Mesenteric fat pad (tissue), 1 donor: Measurements from ENCODE around the gene RCBTB1. TPM values are rescaled to one million over a fixed set of nuclear protein-coding genes. Genes with fewer than 3 reads are reported as not detected.

ENCODE experiments used
- DNase-seq: peaks from one replicate; pipeline ENCODE4 v3.0.0-alpha.2; 2020; ENCODE audit warnings: low spot score
- total RNA-seq: library from RNA; stranded (reverse); fragmentation: NEBNext Ultra II Directional; extraction: Animal tissue kit (Norgen Biotek cat#: 25700); gene quantifications from one replicate; pipeline ENCODE4 v1.2.1, GENCODE V29; 2021
- donor health status: DM: yes; HTN: yes; CAD: no.

The RCBTB1 gene
- total RNA-seq, 1 donor from 2014 or later = 15.6 TPM

DNA sequence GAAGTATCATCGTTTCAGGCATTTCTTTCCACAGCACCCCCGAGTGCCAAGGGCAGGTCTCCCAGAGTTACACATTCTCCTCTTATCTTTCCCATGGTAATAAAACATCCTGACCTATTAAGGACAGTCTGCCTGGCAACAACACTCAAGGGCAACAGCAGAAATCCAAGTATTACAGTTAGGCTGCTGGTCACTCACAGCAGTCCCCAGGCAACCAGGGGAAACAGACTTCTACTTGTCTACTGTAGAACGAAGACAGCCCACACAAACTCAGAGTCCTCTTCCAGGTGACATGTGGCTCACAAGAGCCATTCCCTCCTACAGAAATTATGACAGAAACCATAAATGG, 24.3 kb downstream of the RCBTB1 start:
- no peak for DNase-seq

- DNase-seq = no peak
These were observed 24.9 kb downstream of the RCBTB1 start for GRCh38 chr13:49560270-49561061.

GRCh38 chr13:49559006-49559405, 26.4 kb downstream of the RCBTB1 start:
- DNase-seq = no peak

DNA sequence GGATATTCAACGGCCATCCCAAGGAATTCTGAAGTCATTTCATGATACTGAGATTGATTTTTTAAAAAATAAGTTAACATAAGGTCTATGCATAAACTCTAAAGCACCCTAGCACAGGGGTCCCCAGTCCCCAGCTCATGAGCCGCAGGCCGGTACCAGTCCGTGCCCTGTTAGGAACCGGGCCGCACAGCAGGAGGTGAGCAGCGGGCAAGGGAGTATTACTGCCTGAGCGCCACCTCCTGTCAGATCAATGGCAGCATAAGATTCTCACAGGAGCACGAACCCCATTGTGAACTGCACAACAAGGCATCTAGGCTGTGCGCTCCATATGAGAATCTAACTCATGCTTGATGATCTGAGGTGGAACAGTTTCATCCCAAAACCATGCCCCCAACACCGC, 31.0 kb downstream of the RCBTB1 start:
- DNase-seq = no peak

DNA sequence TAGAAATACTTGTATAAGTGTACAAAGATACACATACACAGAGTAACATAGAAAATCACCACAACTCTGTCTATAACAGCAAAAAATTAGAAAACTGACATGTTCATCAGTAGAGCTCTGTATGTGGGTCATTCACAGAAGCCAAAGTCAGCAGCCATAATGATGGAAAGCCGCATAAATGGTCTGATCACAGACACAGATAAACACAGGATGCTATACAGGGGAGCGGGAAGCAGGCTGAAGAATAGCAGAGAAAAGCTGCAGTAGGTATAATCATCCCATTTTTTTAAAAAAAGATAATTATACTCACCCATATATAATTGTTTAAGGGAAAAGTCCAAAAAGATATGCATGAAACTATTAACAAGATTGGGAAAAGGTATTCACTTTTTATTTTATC, 31.5 kb downstream of the RCBTB1 start:
- DNase-seq = no peak

- no peak for DNase-seq
These were observed 34.3 kb downstream of the RCBTB1 start for GRCh38 chr13:49550942-49551644.

DNA sequence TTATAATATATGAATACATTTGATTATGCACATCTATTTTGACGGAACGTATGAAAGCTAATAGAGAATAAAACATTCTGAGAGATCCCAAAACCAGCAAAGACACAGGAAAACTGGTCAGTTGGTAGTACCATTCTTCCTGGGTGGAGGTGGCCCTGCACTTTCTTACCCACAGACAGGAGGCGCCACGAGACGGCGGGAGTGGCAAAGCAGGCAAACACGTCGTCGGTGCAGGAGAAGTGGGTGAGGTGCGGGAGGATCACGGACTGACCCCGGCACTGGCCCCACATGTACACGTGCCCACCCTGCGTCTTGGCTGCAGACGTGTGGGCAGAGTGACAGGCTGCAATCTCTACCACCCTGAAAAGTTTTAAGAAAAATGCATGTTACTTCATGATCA, 36.1 kb downstream of the RCBTB1 start:
- no peak for DNase-seq

GRCh38 chr13:49546561-49546960, 38.8 kb downstream of the RCBTB1 start:
- no peak for DNase-seq

DNA sequence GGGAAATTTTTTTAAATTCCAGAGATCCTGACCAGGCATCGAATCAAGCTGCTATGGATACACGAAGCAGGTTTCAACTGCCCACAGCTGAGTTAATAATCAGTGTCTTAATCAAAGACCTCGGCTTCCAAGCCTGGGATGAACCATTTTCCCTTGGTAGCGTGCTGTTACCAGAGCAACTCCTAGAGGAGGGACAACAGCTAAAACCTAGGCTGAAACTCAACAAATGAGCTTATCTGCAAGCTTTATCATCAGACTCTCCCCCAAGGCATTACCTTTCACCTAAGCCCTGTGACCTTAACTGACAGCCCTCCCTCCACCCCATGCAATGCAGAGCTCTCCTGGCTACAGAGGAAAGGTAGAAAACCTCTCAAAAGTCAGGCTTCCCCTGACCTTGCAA, 39.7 kb downstream of the RCBTB1 start:
- DNase-seq = no peak

GRCh38 chr13:49543656-49544055, 41.7 kb downstream of the RCBTB1 start:
- DNase-seq = no peak

GRCh38 chr13:49540552-49540951, 44.8 kb downstream of the RCBTB1 start:
- no peak for DNase-seq

DNA sequence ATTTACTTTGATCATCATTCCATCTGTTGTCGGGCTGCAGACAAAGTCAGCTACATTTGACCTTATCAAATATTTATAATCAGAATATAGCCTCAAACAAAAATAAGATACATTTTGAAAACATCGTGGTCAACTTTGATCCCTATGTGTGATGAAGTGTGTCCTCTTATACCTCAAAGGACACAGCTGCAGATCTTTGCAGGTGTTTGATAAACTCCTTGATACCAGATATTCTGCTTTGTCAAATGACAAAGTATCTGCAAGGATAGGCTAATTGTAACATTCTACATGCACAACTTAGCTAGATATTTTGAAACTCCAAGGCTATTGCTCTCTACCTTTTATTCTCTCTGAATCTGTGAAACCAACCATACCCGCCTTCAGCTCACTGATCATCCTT, 45.6 kb downstream of the RCBTB1 start:
- DNase-seq = no peak

GRCh38 chr13:49539313-49539712, 46.0 kb downstream of the RCBTB1 start:
- DNase-seq = no peak

- no peak for DNase-seq
These were observed 47.0 kb downstream of the RCBTB1 start for GRCh38 chr13:49538404-49538803.

DNA sequence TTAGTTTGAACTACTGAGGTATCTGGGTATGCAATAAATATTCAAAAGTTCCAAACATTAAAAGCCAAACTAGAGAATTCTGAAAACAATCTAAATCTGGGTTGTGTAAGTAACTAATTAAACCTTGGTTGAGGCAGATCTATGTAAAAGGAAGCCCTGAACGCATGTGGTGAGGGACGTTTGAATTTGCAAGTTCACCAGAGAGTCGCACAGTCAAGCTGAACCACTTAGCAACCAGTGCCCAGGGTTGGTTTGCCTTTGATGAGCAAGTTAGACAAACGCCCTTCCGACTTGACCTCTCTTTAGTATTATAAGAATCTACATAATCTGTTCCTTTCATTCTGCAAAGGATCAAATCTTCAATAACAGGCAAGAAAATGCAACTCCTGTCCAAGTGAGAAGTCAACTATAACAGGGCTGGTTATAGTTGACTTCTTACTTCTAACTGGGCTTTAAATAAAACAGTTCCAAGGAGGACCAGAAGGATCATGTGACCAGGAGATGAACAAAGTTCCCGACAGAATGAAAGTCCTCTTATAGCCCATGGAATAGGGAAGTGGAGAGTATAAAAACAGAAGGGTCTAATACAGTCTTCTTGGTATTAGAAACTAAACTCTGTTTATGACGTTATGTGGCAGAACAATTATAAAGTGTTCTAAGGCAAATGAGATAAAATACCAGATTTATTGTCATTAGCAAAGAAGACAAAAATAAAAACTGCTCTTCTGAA, 49.0 kb downstream of the RCBTB1 start:
- DNase-seq = no peak

DNA sequence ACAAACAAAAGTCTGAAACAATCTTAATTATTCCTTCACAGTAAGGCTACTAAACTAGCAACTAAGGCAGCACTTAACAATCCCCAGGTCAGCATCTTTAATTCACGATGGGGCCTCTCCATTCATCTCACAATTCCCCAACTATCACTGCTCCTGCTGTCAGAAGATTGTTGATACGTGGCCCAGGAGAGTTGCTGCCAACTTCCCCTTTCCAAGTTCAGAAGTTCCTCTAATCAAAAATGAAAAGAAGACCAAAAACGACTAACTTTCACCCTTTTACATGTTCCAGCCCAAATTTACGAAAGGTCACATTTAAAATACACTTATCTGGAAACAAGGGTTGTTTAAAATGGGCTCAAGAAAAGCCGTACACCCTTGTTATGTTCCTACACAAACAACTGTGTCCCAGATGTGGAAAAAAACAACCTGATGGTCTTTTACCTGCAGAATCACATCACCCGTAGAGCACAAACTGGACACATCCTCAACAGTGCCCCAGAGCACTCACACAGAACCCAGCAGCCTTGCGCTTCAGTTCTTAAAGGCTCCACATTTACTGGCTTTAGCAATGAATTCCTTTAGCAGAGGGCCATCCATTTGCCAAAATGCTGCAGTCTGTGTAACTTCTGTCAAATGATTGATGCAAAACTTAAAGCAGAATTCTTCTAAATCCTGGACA, 51.6 kb downstream of the RCBTB1 start:
- DNase-seq = no peak

DNA sequence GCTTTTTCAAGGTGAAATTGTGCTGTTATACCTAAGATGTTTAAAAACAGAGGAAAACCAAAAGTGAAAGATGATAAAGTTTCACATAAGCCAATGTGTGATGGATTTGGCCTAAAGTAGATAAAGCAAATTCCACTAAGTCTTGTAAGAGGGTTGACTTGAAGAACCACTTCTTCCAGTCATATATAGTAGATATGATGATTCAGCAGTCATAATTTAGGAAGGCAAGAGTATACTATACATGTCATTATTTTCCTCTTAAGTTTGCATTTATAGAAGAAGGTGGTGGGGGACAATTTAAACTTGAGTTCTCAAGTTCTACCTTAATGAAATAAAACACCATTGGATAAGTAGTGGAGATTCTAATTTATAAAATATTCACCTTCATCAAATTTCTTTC, 52.3 kb downstream of the RCBTB1 start:
- DNase-seq = no peak

- DNase-seq = no peak
These were observed 52.8 kb downstream of the RCBTB1 start for GRCh38 chr13:49532593-49532992.

- DNase-seq = no peak
These were observed 54.9 kb downstream of the RCBTB1 start for GRCh38 chr13:49530457-49530856.

DNA sequence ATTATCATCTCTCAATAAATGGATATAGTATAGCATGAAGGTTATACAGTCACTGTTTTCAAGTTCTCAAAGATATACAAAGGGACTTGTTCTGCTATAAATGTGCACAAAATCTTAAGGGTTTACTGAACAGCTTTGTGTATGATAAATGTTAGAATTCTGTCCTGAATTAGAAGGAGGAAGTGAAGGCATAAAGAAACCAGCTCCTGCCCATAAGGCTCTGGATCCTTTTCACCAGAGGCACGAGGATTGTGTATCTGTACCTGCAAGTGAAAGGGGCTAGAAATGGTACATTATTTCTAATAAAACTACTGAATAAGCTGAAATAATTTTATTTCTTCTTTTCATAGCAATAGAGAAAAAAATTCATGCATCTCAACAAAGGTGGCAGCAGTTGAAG, 57.2 kb downstream of the RCBTB1 start:
- DNase-seq = no peak

DNA sequence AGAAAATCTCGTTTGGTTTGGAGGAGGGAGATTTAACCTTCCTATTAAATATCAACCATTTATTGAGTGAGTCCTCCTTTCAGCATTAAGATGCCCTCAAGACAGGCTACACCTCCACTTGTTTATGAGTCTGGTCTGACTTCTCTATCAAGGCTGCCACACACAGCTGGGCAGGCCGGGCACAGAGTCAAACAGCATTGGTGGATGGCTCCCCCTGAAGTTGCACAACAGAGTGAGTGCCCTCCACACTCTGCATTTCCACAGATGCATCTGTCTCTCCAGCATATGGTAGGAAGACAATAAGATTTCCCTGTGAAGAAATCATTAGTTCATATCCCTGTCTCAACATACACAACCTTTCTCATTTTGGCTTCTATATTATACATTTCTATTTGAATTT, 58.2 kb downstream of the RCBTB1 start:
- no peak for DNase-seq
